Liver (tissue), 3 donors: ENCODE measurements around the gene ZNF778.

Experiments used
- GABPA ChIP-seq, 2 donors: IDR thresholded peaks in 1 of 2; conservative IDR thresholded peaks in 1 of 2; 2 replicates each; pipeline ENCODE4 v1.6.1; 2016; ENCODE audit warnings: antibody characterized with exemption in 2 of 2, mild to moderate bottlenecking in 1 of 2, moderate library complexity in 1 of 2
- NR2F2 ChIP-seq: IDR thresholded peaks from 2 replicates; pipeline ENCODE4 v1.6.1; 2016; ENCODE audit warnings: antibody characterized with exemption
- RAD21 ChIP-seq, 2 donors: IDR thresholded peaks; 2 replicates each; pipeline ENCODE4 v1.6.1; 2016; ENCODE audit warnings: antibody characterized with exemption in 2 of 2, mild to moderate bottlenecking in 2 of 2
- RXRA ChIP-seq, 2 donors: IDR thresholded peaks; 2 replicates each; pipeline ENCODE4 v1.6.1; 2017 to 2018; ENCODE audit warnings: antibody characterized with exemption in 2 of 2, mild to moderate bottlenecking in 1 of 2
- TAF1 ChIP-seq: conservative IDR thresholded peaks from 2 replicates; pipeline ENCODE4 v1.6.1; 2016; ENCODE audit warnings: antibody characterized with exemption, mild to moderate bottlenecking
- TF ChIP-seq, protein P1 (sequence below): fragments of 150-350 bp; IDR thresholded peaks from 2 replicates; pipeline ENCODE4 v1.5.1; 2017; ENCODE audit warnings: improper control_type of control experiment, low read depth, low read length; ENCODE audit not compliant: missing input control
- TF ChIP-seq, protein P2 (sequence below): IDR thresholded peaks from 2 replicates; pipeline ENCODE4 v1.6.1; 2016; ENCODE audit warnings: antibody characterized with exemption
- TF ChIP-seq, protein P3 (sequence below): IDR thresholded peaks from 2 replicates; pipeline ENCODE4 v1.6.1; 2016; ENCODE audit warnings: antibody characterized with exemption
- TF ChIP-seq, protein P4 (sequence below): IDR thresholded peaks from 2 replicates; pipeline ENCODE4 v1.6.1; 2016; ENCODE audit warnings: antibody characterized with exemption, mild to moderate bottlenecking
- donor health status: healthy.
- donor health status: healthy.

DNA sequence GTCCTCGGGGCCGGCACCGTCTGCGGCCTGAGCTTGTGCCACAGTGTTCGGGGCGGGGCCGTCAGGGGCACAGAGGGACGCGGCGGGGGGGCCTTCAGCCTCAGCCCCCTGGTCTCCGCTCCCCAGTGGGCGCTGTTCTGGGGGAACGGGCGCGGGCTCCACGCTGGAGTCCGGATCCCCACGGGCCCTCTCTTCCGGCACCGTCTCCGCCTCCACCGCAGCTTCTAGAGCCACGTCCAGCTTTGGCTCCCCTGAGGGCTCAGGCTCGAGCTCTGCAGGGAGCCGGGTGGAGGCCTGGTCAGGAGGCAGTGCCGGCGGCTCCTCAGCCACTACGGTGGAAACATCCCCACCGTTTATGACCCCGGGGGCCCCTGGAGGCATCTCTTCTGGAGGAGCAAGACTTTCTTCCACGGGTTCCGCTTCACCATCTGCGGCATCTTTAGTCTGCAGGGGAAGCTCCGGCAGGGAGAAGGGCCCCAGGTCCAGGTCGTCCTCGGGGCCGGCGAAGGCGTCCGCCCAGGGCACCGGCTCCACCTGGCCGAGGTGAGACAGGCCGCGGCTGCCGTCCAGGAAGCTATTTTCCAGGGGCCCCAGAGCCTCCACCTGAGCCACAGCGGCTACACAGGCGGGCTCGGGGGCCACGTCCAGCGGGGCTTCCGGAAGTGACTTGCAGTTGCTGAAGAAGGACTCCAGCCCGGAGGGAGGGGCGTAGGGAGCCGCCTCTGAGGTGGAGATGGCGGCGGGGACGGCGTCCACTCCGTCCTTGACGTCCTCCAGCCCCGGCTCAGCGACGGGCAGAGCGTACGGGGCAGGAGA is 62.4 kb downstream of the ZNF778 start:
- TF ChIP-seq, protein P1, sequence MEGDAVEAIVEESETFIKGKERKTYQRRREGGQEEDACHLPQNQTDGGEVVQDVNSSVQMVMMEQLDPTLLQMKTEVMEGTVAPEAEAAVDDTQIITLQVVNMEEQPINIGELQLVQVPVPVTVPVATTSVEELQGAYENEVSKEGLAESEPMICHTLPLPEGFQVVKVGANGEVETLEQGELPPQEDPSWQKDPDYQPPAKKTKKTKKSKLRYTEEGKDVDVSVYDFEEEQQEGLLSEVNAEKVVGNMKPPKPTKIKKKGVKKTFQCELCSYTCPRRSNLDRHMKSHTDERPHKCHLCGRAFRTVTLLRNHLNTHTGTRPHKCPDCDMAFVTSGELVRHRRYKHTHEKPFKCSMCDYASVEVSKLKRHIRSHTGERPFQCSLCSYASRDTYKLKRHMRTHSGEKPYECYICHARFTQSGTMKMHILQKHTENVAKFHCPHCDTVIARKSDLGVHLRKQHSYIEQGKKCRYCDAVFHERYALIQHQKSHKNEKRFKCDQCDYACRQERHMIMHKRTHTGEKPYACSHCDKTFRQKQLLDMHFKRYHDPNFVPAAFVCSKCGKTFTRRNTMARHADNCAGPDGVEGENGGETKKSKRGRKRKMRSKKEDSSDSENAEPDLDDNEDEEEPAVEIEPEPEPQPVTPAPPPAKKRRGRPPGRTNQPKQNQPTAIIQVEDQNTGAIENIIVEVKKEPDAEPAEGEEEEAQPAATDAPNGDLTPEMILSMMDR = no peak
- TF ChIP-seq RAD21 (IDR thresholded peaks at IDR 0.05) = no peak
- TF ChIP-seq GABPA (IDR thresholded peaks at IDR 0.05 in 1 of 2, conservative IDR thresholded peaks at IDR 0.05 in 1 of 2) = no peak
- no peak for TF ChIP-seq TAF1
- TF ChIP-seq RXRA (IDR thresholded peaks at IDR 0.05) = no peak
- TF ChIP-seq, protein P2, sequence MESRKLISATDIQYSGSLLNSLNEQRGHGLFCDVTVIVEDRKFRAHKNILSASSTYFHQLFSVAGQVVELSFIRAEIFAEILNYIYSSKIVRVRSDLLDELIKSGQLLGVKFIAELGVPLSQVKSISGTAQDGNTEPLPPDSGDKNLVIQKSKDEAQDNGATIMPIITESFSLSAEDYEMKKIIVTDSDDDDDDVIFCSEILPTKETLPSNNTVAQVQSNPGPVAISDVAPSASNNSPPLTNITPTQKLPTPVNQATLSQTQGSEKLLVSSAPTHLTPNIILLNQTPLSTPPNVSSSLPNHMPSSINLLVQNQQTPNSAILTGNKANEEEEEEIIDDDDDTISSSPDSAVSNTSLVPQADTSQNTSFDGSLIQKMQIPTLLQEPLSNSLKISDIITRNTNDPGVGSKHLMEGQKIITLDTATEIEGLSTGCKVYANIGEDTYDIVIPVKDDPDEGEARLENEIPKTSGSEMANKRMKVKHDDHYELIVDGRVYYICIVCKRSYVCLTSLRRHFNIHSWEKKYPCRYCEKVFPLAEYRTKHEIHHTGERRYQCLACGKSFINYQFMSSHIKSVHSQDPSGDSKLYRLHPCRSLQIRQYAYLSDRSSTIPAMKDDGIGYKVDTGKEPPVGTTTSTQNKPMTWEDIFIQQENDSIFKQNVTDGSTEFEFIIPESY = no peak
- no peak for TF ChIP-seq NR2F2
- TF ChIP-seq, protein P3, sequence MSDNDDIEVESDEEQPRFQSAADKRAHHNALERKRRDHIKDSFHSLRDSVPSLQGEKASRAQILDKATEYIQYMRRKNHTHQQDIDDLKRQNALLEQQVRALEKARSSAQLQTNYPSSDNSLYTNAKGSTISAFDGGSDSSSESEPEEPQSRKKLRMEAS = no peak
- TF ChIP-seq, protein P4, sequence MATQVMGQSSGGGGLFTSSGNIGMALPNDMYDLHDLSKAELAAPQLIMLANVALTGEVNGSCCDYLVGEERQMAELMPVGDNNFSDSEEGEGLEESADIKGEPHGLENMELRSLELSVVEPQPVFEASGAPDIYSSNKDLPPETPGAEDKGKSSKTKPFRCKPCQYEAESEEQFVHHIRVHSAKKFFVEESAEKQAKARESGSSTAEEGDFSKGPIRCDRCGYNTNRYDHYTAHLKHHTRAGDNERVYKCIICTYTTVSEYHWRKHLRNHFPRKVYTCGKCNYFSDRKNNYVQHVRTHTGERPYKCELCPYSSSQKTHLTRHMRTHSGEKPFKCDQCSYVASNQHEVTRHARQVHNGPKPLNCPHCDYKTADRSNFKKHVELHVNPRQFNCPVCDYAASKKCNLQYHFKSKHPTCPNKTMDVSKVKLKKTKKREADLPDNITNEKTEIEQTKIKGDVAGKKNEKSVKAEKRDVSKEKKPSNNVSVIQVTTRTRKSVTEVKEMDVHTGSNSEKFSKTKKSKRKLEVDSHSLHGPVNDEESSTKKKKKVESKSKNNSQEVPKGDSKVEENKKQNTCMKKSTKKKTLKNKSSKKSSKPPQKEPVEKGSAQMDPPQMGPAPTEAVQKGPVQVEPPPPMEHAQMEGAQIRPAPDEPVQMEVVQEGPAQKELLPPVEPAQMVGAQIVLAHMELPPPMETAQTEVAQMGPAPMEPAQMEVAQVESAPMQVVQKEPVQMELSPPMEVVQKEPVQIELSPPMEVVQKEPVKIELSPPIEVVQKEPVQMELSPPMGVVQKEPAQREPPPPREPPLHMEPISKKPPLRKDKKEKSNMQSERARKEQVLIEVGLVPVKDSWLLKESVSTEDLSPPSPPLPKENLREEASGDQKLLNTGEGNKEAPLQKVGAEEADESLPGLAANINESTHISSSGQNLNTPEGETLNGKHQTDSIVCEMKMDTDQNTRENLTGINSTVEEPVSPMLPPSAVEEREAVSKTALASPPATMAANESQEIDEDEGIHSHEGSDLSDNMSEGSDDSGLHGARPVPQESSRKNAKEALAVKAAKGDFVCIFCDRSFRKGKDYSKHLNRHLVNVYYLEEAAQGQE = no peak
